Embryonic facial prominence (tissue), 1 donor: Measurements from ENCODE around the gene PSD4.

Experiments used
- DNase-seq: peaks from one replicate; pipeline ENCODE4 v3.0.0-alpha.2; 2016; ENCODE audit errors: extremely low spot score

Gene PSD4

GRCh38 chr2:113206251-113206650 lies 32.5 kb downstream of the PSD4 start:
- DNase-seq = no peak

GRCh38 chr2:113207021-113207420 lies 33.2 kb downstream of the PSD4 start:
- DNase-seq = no peak

DNA sequence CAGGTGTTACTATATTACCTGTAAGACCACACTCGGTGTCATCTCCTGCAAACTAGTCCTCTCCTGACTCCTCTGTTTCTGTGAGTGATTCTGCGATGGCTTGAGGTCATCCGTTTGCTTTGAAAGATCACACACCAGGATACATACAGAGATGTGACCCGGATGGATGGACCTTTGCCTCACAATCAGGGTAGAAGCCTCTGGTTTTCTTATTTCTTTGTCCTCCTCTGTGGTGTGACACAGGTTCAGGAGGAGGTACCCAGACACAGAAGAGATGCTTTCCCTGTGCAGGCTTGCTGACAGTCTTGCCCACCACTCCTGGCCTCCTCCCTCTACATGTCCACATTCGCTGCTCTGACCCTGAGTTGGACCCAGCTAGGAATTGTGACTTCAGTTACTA lies 34.6 kb downstream of the PSD4 start:
- no peak for DNase-seq

GRCh38 chr2:113209011-113209645 lies 35.4 kb downstream of the PSD4 start:
- no peak for DNase-seq

DNA sequence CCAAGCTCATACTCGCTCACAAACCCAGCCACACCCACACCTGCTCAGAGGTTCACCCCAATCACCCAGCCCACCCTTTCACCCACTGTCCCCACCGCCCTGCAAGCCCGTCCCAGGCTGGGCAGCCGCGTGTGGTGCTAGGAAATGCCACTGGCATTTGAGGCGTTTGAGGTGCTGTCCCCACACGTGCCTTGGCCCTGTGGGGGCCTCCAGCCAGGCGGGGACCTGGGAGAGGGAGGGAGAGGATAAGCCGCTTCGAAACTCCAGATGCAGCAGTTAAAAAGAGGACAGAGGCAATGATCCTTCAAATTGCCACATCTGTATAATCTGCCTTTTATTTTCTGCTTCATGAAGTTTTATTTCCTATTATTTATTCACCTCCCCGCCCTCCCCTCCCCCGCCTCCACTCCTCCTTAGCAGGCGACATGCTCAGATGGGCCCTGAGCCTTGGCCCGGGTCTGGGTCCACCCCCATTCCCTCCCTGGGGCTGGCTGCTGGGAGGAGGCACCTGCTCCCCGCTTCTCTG lies 35.9 kb downstream of the PSD4 start:
- DNase-seq = no peak

DNA sequence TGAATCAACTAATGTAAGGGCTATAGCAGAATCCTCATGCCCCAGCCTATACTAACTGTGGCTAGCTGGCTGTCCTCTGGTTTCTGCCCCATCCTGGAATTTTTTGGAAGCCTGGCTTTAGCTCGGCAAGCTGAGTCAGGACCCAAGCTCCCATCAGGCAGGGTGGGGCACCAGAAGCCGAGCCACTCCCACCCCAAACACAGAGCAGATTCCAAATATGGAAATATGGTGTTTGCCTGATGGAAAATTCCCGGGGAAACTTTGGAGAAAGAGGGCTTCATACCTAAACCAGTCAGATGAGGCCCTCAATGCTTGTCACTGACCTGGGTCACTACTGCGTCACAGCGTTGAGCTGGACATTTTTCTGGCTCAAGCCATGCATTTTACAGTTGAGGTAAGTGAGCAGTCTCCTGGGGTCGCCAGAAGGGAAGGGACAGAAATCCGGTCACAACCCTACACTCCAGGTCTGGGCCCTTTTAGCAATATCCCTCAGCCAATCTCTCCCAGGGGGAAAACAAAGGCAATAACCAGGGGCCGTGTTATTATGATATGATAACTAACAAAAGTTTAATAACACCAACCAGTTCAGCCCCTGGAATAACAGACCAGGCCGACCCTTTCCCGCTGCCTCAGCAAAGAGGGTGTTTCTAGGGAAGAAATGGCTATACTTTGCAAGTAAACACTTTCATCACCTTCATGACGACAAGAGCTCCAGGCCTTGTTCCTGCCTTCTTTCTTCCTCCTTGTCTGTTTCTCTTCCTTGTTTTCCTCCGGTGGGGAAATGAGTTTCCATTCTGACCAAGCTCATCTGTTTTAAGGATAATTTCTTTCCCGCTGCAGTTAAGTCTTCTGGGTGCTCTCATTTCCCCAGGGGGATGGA lies 37.7 kb downstream of the PSD4 start:
- no peak for DNase-seq

GRCh38 chr2:113212245-113213060 lies 38.7 kb downstream of the PSD4 start:
- DNase-seq = no peak

GRCh38 chr2:113213061-113213930 lies 39.5 kb downstream of the PSD4 start:
- DNase-seq = no peak

GRCh38 chr2:113214141-113214540 lies 40.4 kb downstream of the PSD4 start:
- DNase-seq = no peak

GRCh38 chr2:113215056-113215455 lies 41.3 kb downstream of the PSD4 start:
- no peak for DNase-seq

GRCh38 chr2:113216321-113216720 lies 42.5 kb downstream of the PSD4 start:
- DNase-seq = no peak

GRCh38 chr2:113216891-113217454 lies 43.2 kb downstream of the PSD4 start:
- no peak for DNase-seq

DNA sequence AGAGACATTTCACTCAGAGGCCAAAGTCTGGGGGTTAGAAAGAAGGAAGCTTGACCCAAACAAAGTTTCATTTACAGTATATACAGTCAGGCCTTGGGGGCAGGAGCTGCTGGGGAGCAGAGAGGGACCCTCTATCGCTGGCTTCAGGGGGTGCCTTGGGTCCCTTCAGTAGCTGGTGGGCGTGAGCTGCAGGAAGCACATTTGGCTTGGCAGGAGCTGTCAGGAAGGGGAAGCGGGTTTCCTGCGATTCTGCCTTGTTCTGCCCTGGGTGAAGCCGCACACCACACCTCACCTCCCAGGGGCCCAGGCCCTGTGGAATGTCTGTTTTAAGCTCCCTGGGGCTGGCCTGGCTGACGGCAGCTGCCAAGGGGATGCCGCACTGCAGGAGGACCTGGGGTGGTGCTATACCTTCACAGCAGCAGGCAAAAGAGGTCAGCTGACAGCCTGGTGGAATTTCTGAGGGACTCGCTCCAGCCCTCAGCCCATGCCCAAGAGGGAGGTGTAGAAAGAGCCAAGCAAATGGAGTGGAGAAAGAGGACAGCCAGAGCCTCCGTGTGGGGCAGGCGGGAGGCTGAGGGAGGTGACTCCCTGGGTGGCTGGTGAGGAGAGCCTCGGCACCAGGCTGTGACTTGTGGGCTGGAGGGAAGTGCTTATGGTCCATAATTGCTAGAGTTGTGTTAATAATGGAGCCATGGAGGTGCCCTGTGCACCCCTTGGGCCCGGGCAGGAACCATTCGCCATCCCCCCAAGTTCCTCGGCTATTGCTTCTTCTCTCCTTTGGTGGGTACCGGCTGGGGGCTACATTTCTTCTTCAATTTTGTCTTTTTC lies 43.9 kb downstream of the PSD4 start:
- DNase-seq = no peak

- no peak for DNase-seq
Measured at GRCh38 chr2:113218283-113219091, 44.7 kb downstream of the PSD4 start.

DNA sequence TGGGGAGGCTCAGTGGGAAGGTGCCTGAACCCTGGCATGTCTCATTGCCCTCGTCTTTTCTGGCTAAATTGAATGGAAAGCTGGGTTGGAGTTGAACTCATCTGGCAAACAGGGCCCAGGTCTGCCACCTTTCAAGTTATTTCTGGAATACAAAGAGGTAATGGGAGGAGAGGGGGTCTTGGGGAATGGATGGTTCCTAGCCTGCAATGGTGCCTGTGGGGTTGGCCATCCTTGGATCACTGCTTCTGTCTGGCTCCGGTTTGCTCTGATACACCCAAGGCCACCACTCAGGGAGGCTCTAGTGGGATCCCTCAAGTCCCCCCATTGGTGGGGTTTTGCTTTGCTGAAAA lies 45.3 kb downstream of the PSD4 start:
- no peak for DNase-seq

GRCh38 chr2:113219525-113219888 lies 45.7 kb downstream of the PSD4 start:
- DNase-seq = no peak

DNA sequence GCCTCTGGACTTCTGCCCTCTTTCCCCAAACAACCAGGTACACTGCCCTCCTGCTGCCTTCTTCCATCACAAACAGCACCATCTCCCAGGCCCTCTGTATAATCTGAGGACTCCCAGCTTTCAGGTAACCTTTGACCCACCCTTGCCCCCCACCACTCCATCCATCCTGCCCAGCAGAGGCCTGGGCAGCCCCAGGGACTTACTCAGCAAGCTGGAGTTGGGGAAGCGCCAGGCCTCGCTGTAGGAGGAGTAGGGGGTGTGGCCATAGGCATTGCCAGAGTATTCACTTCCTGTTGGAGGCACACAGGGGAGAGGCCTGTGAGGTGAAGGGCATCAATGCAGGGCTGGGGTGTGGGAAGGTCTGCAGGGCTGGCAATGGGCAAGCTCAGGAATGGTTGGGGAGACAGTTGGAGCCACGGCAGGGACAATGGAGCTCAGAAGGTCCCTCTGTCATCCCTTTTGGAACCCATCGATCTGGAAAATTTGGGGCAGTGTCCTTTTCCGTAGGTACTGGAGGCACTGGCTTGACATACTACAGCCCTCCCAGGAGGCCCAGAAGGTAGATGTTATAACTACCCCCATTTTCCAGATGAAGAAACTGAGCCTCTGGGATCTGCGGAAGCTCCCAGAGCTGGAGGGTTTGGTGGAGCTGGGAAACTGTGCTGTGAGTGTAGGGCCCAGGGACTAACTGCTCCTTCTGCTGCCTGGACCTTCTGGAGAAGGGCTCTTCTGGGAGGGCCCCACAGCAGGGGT lies 46.3 kb downstream of the PSD4 start:
- DNase-seq = no peak

DNA sequence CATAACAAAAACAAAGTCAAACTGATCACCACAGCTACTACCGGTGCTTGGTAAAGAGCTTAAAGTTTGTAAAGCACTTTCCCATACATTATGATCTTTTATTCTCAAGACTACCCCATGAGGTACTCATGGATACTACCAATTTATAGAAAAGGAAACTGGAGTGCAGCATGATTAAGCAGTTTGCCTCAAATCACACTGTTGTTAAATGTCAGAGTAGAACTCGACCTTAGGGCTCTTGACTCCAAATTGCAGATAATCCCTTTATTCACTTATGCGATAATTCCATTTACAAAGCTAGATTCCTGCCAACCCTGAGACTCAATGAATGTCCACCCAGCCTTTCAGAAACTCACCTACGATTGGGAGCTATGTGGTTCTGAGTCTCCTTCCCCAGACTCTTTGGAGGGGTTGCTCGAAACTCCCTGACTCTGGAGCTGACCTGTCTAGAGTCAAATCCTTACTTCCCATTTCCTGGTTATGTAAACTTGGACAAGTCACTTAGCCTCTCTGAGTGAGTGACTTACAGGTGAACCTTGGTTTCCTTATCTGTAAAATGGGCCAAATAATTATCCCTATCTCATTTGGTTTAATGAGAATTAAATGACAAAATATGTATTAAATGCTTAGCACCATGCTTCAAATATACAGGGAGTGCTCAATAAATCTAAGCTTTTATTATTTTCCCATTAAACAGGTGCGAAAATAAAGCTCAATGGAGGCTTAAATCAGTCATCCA lies 47.4 kb downstream of the PSD4 start:
- DNase-seq = no peak
